OCI-LY7 (cell line): ENCODE results near the gene MICAL3.

Experiments used
- CTCF ChIP-seq: fragments of 200-600 bp; sonication (generic); conservative IDR thresholded peaks from 2 replicates; pipeline ENCODE4 v1.5.1; 2014; ENCODE audit warnings: mild to moderate bottlenecking, antibody characterized with exemption, low read length, moderate library complexity, mixed read lengths
- EZH2phosphoT487 ChIP-seq: fragments of 200-600 bp; sonication (generic); IDR thresholded peaks from 2 replicates; pipeline ENCODE4 v1.6.1; 2018; ENCODE audit warnings: low read depth, borderline replicate concordance, mild to moderate bottlenecking, mixed run types, antibody characterized with exemption, low read length, moderate library complexity, mixed read lengths

GRCh38 chr22:18068381-18068988 lies 44.1 kb upstream of the MICAL3 start:
- TF ChIP-seq CTCF, result no peak
- no peak for TF ChIP-seq EZH2phosphoT487
